ENCODE results near the gene DGKZ. TPM values are rescaled to one million over a fixed set of nuclear protein-coding genes. Genes with fewer than 3 reads are reported as not detected.
A peak's percentile ranks its signal among the peaks of the same experiment; 100 is the strongest.

DGKZ gene
- total and polyA plus RNA-seq, 2 of the 13 experiments (the other 11 are each of a cell fraction or from before 2014, with no cell fraction given) = 15.8 to 20.7 TPM

DNA sequence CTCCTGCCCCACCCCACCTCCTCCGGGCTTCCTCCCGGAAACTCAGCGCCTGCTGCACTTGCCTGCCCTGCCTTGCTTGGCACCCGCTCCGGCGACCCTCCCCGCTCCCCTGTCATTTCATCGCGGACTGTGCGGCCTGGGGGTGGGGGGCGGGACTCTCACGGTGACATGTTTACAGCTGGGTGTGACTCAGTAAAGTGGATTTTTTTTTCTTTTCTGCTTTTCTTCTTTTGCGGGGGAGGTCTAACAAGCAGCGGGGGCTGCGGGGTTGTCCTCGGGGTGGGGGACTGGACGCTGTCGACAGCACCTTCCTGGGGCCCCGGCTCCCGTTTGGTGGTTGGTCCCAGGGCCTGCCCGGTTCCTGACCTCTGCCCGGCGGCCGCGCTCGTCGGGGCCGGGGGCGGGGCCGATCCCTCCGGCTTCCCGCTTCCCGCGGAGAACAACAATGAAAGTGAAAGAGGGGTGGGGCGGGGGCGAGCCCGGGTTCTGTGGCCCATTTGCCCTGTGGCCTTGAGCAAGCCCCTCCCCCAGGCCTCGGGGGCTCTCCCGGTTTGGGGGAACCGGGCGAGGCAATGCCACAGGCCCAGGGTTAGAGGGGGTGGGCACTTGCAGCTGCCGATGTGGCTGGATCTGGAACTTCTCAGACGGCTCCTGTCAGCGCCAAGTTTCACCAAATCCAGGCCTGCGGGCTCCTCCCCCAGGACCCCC lies 33.2 kb downstream of the DGKZ start (continued):
- TF ChIP-seq, protein P1, sequence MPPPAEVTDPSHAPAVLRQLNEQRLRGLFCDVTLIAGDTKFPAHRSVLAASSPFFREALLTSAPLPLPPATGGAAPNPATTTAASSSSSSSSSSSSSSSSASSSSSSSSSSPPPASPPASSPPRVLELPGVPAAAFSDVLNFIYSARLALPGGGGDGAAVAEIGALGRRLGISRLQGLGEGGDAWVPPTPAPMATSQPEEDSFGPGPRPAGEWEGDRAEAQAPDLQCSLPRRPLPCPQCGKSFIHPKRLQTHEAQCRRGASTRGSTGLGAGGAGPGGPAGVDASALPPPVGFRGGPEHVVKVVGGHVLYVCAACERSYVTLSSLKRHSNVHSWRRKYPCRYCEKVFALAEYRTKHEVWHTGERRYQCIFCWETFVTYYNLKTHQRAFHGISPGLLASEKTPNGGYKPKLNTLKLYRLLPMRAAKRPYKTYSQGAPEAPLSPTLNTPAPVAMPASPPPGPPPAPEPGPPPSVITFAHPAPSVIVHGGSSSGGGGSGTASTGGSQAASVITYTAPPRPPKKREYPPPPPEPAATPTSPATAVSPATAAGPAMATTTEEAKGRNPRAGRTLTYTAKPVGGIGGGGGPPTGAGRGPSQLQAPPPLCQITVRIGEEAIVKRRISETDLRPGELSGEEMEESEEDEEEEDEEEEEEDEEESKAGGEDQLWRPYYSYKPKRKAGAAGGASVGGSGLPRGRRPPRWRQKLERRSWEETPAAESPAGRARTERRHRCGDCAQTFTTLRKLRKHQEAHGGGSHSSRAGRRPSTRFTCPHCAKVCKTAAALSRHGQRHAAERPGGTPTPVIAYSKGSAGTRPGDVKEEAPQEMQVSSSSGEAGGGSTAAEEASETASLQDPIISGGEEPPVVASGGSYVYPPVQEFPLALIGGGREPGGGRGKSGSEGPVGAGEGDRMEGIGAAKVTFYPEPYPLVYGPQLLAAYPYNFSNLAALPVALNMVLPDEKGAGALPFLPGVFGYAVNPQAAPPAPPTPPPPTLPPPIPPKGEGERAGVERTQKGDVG (CRISPR knock-in tag; IDR thresholded peaks at IDR 0.05; ENCODE audit: borderline replicate concordance) = no peak
- TF ChIP-seq NR2F6 (IDR thresholded peaks at IDR 0.05) (peak; percentile 9; the same call in 1 of the 2 replicates), NR2F6 (CRISPR knock-in tag; IDR thresholded peaks at IDR 0.05) (peak; percentile 32), MED1 (CRISPR knock-in tag; IDR thresholded peaks at IDR 0.05) (peak; percentile 43; the same call in 1 of the 2 replicates), ZNF589 (CRISPR knock-in tag; conservative IDR thresholded peaks at IDR 0.05) (no peak), ERF (CRISPR knock-in tag; IDR thresholded peaks at IDR 0.05) (peak; percentile 43; the same call in 1 of the 2 replicates), NFYC (CRISPR knock-in tag; IDR thresholded peaks at IDR 0.05) (no peak), GABPA (IDR thresholded peaks at IDR 0.05; ENCODE audit: low read depth, low read length) (no peak), GABPA (CRISPR knock-in tag; IDR thresholded peaks at IDR 0.05; ENCODE audit: low read depth) (no peak), SOX13 (IDR thresholded peaks at IDR 0.05) (no peak), SOX13 (CRISPR knock-in tag; conservative IDR thresholded peaks at IDR 0.05 in 1 of 2, IDR thresholded peaks at IDR 0.05 in 1 of 2) (peak in 1 of 2 experiments; percentile 87; a peak in 2 of 4 replicates), LCORL (IDR thresholded peaks at IDR 0.05) (no peak), LCORL (CRISPR knock-in tag; IDR thresholded peaks at IDR 0.05) (peak; percentile 88), ZBTB38 (CRISPR knock-in tag; IDR thresholded peaks at IDR 0.05) (no peak), NONO (IDR thresholded peaks at IDR 0.05) (no peak), NONO (CRISPR knock-in tag; conservative IDR thresholded peaks at IDR 0.05) (no peak), PAX8 (CRISPR knock-in tag; IDR thresholded peaks at IDR 0.05; ENCODE audit: borderline replicate concordance) (no peak), ZNF562 (CRISPR knock-in tag; IDR thresholded peaks at IDR 0.05; ENCODE audit: borderline replicate concordance) (no peak), TOPORS (CRISPR knock-in tag; IDR thresholded peaks at IDR 0.05) (peak; percentile 43; the same call in 1 of the 2 replicates)
- TF ChIP-seq, protein P2, sequence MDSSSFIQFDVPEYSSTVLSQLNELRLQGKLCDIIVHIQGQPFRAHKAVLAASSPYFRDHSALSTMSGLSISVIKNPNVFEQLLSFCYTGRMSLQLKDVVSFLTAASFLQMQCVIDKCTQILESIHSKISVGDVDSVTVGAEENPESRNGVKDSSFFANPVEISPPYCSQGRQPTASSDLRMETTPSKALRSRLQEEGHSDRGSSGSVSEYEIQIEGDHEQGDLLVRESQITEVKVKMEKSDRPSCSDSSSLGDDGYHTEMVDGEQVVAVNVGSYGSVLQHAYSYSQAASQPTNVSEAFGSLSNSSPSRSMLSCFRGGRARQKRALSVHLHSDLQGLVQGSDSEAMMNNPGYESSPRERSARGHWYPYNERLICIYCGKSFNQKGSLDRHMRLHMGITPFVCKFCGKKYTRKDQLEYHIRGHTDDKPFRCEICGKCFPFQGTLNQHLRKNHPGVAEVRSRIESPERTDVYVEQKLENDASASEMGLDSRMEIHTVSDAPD (CRISPR knock-in tag; IDR thresholded peaks at IDR 0.05) = peak; percentile 71; the same call in 1 of the 2 replicates
- TF ChIP-seq, protein P3, sequence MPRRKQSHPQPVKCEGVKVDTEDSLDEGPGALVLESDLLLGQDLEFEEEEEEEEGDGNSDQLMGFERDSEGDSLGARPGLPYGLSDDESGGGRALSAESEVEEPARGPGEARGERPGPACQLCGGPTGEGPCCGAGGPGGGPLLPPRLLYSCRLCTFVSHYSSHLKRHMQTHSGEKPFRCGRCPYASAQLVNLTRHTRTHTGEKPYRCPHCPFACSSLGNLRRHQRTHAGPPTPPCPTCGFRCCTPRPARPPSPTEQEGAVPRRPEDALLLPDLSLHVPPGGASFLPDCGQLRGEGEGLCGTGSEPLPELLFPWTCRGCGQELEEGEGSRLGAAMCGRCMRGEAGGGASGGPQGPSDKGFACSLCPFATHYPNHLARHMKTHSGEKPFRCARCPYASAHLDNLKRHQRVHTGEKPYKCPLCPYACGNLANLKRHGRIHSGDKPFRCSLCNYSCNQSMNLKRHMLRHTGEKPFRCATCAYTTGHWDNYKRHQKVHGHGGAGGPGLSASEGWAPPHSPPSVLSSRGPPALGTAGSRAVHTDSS (CRISPR knock-in tag; conservative IDR thresholded peaks at IDR 0.05) = no peak
- TF ChIP-seq, protein P4, sequence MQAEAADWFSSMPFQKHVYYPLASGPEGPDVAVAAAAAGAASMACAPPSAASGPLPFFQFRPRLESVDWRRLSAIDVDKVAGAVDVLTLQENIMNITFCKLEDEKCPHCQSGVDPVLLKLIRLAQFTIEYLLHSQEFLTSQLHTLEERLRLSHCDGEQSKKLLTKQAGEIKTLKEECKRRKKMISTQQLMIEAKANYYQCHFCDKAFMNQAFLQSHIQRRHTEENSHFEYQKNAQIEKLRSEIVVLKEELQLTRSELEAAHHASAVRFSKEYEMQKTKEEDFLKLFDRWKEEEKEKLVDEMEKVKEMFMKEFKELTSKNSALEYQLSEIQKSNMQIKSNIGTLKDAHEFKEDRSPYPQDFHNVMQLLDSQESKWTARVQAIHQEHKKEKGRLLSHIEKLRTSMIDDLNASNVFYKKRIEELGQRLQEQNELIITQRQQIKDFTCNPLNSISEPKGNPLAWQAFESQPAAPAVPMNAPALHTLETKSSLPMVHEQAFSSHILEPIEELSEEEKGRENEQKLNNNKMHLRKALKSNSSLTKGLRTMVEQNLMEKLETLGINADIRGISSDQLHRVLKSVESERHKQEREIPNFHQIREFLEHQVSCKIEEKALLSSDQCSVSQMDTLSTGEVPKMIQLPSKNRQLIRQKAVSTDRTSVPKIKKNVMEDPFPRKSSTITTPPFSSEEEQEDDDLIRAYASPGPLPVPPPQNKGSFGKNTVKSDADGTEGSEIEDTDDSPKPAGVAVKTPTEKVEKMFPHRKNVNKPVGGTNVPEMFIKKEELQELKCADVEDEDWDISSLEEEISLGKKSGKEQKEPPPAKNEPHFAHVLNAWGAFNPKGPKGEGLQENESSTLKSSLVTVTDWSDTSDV (CRISPR knock-in tag; IDR thresholded peaks at IDR 0.05) = peak; percentile 54; the same call in 1 of the 2 replicates

Measured in HepG2 (cell line).